ENCODE results near the gene CDK5RAP2. TPM values are rescaled to one million over a fixed set of nuclear protein-coding genes. Genes with fewer than 3 reads are reported as not detected.
"Not testable (repeated sequence)": the region's sequence is repeated elsewhere in the genome, so short reads cannot be mapped to it uniquely, and the experiment has no call there.

Gene CDK5RAP2
- total RNA-seq, 1 experiment from 2014 or later = 44.8 TPM

DNA sequence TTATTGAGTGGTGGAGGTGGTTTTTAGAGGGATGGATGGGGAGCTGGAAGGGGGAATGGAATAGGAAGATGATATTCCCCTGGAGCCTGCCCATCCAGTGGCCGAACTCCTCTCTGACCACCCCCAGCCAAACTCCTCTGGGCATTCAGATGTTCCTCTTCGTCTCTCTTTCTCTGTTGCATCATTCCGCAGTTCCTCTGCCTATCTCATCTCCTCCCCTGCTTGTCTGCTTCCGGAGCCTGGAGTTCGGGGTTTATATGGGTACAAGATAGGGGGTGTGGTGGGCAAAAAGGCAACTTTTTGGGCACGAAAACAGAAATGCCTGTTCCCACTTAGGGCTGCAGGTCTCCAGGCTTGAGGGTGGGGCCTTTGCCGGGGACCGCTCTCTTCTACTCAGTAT lies 12.2 kb upstream of the CDK5RAP2 start:
- no peak for DNase-seq (ENCODE audit: low read depth)

DNA sequence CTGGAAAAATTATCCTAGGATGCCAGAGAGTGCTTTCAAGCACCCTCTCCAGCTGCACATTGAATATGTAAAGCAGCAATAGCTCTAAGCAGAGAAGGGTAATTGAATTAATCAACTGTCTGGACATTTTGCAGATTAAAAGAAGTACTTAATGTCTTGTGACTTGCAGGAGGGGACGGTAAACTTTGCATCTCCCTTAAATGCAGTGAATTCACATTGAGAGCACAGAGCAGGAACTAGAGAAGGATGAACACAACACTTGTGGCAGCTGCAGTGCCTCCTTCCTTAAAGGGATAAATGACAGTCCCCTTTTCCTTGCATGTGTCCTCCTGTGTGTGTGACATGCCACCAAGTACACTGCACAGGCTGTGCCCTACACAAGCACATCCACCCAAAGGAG lies 7.4 kb upstream of the CDK5RAP2 start:
- DNase-seq (ENCODE audit: low read depth) = no peak

DNA sequence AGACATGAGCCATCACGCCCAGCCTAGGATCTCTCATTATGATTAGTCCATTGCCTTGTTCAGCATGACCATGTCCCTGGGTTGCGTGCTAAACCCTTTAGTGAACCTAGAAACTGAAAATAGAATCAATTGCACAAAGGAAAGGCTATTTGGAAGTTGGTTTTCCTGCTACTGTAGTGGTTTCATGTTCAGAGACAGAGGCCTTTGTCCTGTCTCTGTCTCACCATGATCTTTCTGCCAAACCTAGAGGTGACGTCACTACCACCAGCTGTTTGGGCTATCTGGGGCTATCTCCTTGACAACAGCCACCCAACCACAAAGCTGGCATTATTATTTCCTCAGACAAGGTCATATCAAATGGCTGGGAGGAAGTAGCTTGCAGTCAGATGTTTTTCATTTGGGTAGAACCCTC lies 4.0 kb upstream of the CDK5RAP2 start:
- DNase-seq (ENCODE audit: low read depth) = peak; percentile 99

DNA sequence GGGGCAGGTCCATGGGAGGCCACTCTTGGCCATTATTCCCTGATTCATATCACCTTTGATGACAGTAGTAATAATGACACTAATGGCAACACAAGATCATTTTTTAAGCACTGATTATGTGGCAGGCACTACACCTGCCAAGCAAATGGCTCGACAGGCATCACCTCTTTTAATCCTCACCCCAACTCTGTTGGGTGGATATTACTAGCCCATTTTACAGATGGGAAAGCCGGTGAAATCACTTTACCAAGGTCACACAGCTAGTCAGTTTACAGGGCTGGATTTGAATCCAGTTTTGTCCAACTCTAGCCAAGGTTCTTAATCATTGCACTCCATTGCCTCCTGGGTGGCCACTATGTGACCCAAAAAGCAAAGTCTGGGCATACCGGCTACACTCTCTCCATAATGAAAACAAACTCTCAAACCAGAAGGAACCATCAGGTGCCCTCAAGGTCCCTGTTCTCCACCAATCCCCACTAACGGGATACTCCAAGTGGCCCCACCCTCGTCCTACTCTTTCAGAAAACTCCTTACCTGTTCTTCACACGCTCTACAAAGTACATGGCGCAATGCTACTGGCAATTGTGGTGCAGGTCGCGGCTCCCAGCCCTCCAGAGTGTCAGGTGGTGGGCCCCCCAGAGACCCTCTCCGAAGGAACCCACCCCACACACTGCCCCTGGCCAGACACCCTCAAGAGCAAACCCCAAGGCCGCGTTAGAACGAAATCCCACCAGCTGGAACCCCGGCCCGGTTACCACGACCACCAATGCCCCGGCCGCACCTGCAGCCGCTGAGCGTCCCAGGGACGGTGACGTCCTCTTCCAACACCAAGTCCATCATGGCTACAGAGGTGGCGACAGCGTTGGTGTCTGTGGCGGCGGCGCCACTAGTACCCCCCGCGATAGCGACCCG lies 572 bp downstream of the CDK5RAP2 start:
- DNase-seq (ENCODE audit: low read depth) = no peak

DNA sequence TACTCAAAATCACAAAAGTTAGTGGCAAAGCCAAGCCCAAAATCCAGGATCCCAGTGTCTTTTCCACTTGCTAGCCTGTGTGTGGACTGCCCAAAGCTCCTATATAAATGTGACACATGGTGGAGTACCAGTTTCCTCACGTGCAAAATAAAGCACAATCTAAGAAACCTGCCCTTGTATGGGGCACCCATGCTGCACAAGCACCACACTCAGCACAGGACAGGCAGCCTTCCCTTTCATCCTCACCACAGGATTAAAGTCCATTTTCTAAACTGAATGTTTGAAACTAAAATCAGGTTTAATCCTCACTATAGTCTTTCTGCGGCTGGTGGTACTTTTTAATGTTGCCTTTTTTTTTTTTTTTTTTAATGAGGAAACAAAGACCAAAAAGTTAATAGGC lies 5.5 kb downstream of the CDK5RAP2 start:
- DNase-seq (ENCODE audit: low read depth) = no peak

DNA sequence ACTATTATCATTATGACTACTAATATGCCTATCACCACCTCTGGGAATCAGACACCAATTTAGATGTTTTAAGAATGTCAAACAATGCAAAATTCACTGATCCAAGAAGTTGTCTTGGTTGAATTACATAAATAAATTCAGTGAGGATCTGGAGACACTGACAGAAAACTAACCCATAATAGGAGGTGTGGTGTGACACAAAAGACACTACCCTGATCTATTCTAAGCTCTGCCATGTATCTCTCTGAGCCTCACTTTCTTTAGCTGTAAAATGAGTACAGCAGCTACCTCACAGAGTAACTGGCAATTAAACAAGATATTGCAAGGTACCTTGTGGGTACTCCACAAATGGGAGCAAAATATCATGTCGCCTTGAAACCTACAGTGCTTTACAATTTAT lies 7.5 kb downstream of the CDK5RAP2 start:
- DNase-seq (ENCODE audit: low read depth) = no peak

DNA sequence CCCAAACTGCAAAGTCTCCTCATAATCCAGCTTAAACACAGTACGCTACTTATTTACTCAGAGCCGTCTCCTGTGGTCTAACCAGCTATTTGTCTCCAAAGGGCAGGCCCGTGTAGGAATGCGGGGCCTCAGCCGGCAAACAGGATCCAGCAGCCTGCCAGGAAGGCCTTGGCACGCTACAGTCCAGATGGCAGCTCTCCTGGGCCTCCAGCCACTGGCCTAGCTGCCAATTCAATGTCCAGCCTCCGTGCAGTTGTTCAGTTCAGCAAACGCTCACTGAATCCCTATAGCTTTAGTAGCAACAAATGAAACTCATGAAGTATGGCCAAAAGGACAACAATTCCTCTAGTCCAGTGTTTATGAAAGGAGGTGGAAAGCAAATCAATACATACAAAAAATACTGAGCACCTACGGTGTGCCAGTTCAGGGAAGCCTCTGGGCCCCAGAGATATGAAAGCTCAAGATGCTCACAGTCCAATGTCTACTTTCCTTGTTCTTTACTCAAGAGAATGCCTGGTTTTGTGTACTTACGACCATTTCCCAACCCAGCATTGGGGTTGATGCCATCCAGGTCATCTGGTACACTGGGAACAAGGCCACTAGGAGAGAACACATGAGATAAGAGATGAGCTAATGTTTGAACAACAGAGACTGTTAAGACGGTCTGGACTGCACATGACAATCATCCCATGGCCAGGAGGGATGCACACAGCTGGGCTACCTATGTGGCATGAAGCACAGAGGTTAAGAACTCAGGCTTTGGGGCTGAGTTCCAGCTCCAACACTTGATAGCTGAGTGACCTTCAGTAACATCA lies 8.3 kb downstream of the CDK5RAP2 start:
- DNase-seq (ENCODE audit: low read depth) = peak; percentile 95

DNA sequence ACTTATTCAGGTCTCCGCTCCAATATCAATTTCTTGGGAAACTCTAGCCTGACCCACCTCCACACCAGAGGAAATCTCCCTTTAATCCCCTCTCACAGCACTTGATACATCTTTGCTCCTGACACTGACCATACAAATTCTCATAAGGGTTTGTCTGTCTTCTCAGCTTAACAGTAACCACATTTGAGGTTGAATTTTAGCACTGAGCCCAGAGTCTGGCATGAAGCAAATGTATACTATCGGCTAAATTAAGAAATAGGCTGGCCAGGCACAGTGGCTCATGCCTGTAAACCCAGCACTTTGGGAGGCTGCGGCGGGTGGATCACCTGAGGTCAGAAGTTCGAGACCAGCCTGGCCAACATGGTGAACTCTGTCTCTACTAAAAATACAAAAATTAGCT lies 9.7 kb downstream of the CDK5RAP2 start:
- no peak for DNase-seq (ENCODE audit: low read depth)

DNA sequence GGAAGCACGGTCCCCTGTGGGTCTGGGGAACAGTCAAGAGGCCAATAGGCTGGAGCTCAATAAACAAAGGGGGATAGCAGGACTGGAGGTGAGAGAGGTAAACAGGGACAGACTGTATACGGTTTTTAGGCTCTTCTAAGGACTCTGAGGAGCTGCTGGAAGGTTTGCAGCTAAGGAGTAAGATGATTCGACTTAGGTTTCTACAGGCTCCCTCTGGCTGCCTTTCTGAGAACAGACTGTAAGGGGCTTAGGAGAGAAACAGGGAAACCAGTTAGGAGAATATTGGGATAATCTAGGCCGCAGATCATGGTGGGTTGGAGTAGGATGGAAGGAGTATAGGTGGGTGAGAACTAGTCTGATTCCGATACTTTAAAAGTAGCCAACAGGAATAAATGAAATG lies 10.4 kb downstream of the CDK5RAP2 start:
- DNase-seq (ENCODE audit: low read depth) = no peak

DNA sequence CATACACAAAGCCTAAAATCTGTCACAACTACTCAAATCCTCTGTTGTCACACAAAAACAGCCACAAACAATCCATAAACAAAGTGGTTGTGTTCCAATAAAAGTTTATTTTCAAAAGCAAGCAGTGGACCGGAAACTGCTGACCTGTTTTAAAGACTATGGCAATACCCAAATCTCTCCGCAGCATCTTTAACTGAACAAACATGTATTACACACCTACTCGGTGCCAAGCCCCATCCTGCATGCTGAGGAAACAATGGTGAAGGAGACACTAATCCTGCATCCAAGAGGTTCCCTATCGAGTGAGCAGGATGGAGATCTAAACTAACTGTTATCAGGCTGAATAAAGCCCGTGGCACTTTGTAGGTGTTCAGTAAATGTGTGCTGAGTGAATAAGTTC lies 11.2 kb downstream of the CDK5RAP2 start:
- DNase-seq (ENCODE audit: low read depth) = no peak

DNA sequence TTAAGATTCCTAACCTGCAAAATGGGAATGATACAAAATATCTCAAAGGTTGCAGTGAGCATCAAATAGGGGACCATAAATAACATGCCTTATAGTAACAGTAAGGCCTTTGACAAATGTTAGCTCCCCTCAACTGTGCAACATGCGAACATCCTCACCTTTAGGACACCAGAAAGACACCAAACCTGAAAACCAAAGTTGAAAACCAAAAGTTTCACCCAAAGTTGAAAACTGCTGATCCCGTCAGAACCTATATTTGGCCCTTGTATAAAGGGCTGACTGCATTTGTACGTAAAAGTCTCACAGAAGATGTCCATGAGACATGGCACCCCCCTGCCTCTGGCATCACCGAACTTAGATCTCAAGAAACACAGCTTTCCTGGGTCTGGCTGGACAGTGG lies 12.1 kb downstream of the CDK5RAP2 start:
- no peak for DNase-seq (ENCODE audit: low read depth)

DNA sequence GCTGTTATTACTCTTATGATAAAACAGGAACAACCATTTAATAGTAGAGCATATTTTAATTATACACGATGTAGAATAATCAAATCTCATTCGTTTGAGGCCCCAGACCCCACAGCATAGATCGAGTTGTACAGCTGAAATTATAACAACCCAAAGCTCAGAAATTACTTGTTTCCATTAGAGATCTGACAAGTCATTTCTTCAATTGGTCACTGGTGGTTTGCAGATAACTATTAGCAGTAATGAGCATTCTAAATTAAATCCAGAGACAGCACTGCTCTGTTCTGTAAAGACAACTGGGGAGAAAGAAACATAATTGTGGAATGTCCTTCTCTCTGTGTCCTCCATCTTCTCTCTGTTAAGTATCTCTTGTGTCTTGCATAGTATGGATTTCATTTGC lies 12.9 kb downstream of the CDK5RAP2 start:
- no peak for DNase-seq (ENCODE audit: low read depth)

DNA sequence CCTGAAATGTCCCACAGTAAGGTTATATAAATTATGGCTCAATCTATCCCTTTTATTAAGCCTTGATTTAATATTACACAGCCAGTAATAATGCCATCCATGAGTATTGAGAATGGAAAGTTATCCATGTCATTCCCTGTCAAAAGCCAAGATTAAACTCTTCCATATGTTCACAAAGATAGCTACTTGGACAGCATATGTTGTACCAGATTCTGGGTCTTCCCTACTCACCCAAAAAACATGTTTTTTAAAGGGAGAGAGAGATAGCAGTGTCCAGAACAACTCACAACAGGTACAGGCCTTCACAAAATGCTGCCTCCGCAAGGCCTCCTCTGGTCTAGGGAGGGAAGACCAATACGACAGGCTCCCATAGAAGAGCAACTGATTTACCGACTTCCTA lies 15.4 kb downstream of the CDK5RAP2 start:
- DNase-seq (ENCODE audit: low read depth) = no peak

DNA sequence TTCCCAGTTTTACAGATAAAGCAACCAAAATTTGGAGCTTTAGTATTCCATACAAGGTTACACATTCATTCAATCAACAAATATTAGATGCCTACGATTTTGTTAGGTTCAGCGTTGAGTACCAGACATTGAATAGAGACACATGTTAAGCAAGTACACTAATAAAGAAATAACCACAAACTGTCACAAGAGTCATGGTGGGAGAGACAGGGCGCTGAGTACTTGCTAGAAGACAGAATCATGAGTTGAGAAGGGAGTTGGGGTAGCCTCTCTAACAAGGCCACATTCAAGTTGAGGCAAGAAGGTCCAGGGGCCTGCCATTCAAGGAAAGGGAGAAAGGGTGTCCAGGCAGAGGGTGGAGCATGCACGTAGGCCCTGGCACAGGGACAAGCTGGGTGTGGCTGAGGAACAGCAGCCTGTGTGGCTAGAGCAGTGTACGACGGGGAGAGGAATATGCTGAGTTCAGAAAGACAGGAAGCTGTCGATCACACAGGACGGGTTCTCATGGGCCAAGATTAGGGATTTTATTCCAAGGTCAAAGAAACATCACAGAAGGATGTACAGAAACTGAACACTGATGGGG lies 17.0 kb downstream of the CDK5RAP2 start:
- DNase-seq (ENCODE audit: low read depth) = no peak

DNA sequence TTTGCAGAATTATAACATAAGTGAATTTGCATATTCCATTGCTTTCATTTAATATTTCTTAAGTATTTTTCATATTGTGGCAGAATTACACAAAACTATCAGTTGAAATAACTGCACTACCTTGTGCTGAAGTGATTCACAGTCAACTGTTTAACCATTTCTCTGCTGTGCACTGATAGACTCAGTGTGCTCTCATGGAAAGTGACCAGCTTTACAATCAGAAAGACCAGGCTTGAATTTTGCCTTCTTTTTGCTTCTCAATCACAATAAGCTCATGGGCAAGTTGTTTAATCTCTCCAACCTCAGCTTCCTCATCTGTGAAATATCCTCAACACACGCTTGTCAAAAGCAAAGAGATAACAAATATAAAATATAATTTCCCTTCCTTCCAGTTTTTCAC lies 18.3 kb downstream of the CDK5RAP2 start:
- DNase-seq (ENCODE audit: low read depth) = no peak

DNA sequence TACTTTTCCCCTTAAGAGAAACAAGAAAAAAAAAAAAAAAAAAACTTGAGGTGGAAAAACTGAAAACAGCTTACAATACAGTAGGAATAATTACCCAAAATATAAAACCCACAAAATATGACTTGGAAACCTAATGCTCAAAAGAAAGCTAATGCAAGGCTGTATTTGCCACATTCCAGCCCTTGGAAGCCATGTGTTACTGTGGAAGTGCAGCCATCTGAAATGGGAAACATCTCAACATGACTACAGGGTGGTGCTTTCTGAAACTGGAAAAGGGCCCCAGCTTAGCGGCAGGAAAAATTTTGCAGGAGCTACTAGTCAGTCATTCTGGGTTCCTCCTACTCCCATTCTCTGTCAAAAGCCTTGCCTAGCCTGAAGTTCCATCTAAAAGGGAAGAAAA lies 20.4 kb downstream of the CDK5RAP2 start:
- DNase-seq (ENCODE audit: low read depth) = no peak

DNA sequence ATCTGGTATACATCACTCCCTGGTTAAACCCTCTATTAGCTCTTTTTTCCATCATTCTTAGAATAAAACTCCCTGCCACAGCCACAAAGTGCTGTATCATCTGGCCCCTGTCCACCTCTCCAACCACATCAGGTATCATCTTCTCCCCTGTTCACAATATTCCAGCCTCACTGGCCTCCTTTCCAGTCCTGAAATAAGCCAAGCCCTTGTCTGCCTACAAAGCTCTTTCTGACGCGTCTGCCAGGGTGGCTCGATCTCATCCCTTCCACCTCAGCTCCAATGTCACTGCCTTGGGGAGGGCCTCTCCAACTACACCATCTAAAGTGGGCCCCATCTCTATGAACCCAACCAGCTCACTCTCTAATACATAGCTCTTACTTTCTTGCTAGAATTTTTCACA lies 21.5 kb downstream of the CDK5RAP2 start:
- DNase-seq (ENCODE audit: low read depth) = no peak

DNA sequence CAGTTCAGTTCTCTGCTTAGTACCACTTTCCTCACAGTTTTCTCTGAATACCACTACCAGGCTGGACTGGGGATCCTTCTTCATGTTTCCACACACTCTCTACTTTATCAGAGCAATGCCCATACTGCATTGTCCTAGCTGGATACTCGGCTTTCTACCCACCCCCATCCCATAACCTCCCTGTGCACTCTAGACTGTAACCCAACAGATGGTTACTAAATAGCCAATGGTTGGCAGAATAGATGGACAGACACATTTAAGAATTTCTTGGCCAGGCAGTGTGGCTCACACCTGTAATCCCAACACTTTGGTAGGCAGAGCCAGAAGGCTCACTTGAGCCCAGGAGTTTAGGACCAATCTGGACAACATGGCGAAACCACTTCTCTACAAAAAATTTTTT lies 22.8 kb downstream of the CDK5RAP2 start:
- DNase-seq (ENCODE audit: low read depth) = no peak

DNA sequence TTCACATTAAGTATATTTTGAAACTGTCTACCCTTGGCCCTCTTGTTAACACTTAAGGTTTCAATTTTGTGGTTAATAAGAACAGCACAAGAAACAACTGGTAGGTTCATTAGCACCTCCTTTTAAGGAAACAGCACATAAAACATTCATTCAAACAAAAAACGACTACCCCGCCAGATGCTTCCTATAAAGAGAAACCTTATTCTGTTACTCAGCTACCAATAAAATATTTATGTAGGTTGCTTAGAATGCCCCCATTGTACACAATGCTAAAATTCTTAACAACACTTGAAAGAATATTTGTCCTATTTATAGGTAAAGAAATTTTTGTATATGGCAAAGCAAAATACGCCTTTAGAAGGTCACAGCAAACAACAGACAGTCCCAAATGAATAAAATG lies 23.2 kb downstream of the CDK5RAP2 start:
- DNase-seq (ENCODE audit: low read depth) = no peak

DNA sequence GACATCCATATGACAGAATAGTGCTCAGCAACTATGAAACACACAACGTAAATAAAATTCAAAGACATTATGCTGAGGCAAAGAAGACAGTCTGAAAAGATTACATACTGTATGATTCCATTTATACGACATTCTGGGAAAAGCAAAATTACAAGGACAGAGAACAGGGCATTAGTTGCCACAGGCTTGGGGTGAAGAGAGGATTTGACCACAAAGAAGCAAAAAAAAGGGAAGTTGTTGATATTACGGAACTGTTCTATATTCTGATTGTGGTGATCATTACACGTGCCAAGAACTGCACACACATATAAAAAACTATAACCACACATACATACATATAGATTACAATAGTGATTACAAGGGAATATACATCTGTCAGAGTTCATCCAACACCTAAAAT lies 24.1 kb downstream of the CDK5RAP2 start:
- DNase-seq (ENCODE audit: low read depth) = no peak

DNA sequence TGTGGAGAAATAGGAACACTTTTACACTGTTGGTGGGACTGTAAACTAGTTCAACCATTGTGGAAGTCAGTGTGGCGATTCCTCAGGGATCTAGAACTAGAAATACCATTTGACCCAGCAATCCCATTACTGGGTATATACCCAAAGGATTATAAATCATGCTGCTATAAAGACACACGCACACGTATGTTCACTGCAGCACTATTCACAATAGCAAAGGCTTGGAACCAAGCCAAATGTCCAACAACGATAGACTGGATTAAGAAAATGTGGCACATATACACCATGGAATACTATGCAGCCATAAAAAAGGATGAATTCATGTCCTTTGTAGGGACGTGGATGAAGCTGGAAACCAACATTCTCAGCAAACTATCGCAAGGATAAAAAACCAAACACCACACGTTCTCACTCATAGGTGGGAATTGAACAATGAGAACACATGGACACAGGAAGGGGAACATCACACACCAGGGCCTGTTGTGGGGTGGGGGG lies 27.7 kb downstream of the CDK5RAP2 start:
- DNase-seq (ENCODE audit: low read depth) = not testable (repeated sequence)
